Dermis lymphatic vessel endothelial cell (primary cell): Measurements from ENCODE around the gene ZNF560. TPM values are rescaled to one million over a fixed set of nuclear protein-coding genes. Genes with fewer than 3 reads are reported as not detected.

Source experiments
- total RNA-seq: library from RNA; depleted of rRNA; stranded (reverse); fragments of >200 nt; gene quantifications from 2 replicates; pipeline ENCODE4 v1.2.1, GENCODE V29; 2014

The ZNF560 gene
- total RNA-seq = under 0.01 TPM in 1 of 2 replicates, not detected in the other

GRCh38 chr19:9498183-9498902 is at the start of gene ZNF560:
Gene ZNF560, minus strand, starts transcription at chr19:9498616. Its CDS starts 23,303 bp downstream, at chr19:9475313.

GRCh38 chr19:9538183-9539058 is 40.0 kb upstream of the ZNF560 start, which contains the start of gene ZNF426:
Gene ZNF426, minus strand, starts transcription at chr19:9538645. Its CDS starts 2,413 bp downstream, at chr19:9536232.

GRCh38 chr19:9435279-9436268 is 62.8 kb downstream of the ZNF560 start, which contains the start of gene ZNF266:
Gene ZNF266, minus strand, starts transcription at chr19:9435573. Its CDS starts 15,484 bp downstream, at chr19:9420089.

Other genes with a start within 250 kb of the ZNF560 start
- gene OR7E24, start 247.7 kb downstream of the ZNF560 start, total RNA-seq = not detected in 2 replicates
- 6.1 and 6.9 TPM in 2 replicates for gene ZNF699, start 188.8 kb downstream of the ZNF560 start, total RNA-seq
- gene ZNF559, start 174.4 kb downstream of the ZNF560 start, total RNA-seq = 14.2 and 14.4 TPM in 2 replicates
- gene ZNF177, start 135.6 kb downstream of the ZNF560 start, total RNA-seq = 0.76 and 0.86 TPM in 2 replicates
- gene ZNF266, start 63.0 kb downstream of the ZNF560 start, total RNA-seq = 11.8 and 13.8 TPM in 2 replicates
- 16.4 and 24.8 TPM in 2 replicates for gene ZNF426, start 40.0 kb upstream of the ZNF560 start, total RNA-seq
- gene ZNF121, start 85.9 kb upstream of the ZNF560 start, total RNA-seq = 27.6 and 38.7 TPM in 2 replicates
- gene ZNF561, start 122.6 kb upstream of the ZNF560 start, total RNA-seq = 17.8 and 34.1 TPM in 2 replicates
- 27.5 and 29.7 TPM in 2 replicates for gene ZNF562, start 176.5 kb upstream of the ZNF560 start, total RNA-seq